DND-41 (cell line): ENCODE measurements around the gene CYBA.

Experiments used
- ATAC-seq: fragments of 200-7000 bp; cut with Tn5 transposase; 3 replicates; pipeline ENCODE4 v1.9.1; 2021; ENCODE audit warnings: low read depth; ENCODE audit not compliant: insufficient read depth
- DNase-seq: peaks from one replicate; pipeline ENCODE4 v3.0.0-alpha.2; 2020
- H2AFZ ChIP-seq: 2 replicates; pipeline ENCODE4 v1.6.0; 2012; ENCODE audit warnings: low read depth, low read length
- H3K27ac ChIP-seq: 2 replicates; pipeline ENCODE4 v1.5.1; 2012; ENCODE audit warnings: low read length, inconsistent platforms
- H3K27me3 ChIP-seq: fragments of 200-600 bp; sonication (generic); 2 replicates; pipeline ENCODE4 v1.6.0; 2012; ENCODE audit warnings: low read length, mild to moderate bottlenecking, inconsistent platforms; ENCODE audit not compliant: insufficient read depth, poor library complexity
- H3K36me3 ChIP-seq: 2 replicates; pipeline ENCODE4 v1.5.1; 2012; ENCODE audit warnings: low read length, inconsistent platforms; ENCODE audit not compliant: insufficient read depth
- H3K4me1 ChIP-seq: 2 replicates; pipeline ENCODE4 v1.5.1; 2012; ENCODE audit warnings: mild to moderate bottlenecking, low read length; ENCODE audit not compliant: insufficient read depth
- H3K4me2 ChIP-seq: 2 replicates; pipeline ENCODE4 v1.6.0; 2012; ENCODE audit warnings: mild to moderate bottlenecking, moderate library complexity, low read length, inconsistent platforms; ENCODE audit not compliant: insufficient read depth
- H3K4me3 ChIP-seq, 2 experiments: fragments of 200-600 bp in 1 of 2; shearing (Covaris generic) in 1 of 2; 2 replicates each; pipeline ENCODE4 v1.5.1; 2012 to 2016; ENCODE audit warnings: inconsistent platforms in 2 of 2, low read length in 2 of 2, mild to moderate bottlenecking in 2 of 2, low read depth in 1 of 2, moderate library complexity in 1 of 2
- H3K79me2 ChIP-seq: 2 replicates; pipeline ENCODE4 v1.6.0; 2012; ENCODE audit warnings: low read length, inconsistent platforms; ENCODE audit not compliant: insufficient read depth
- H3K9ac ChIP-seq: 2 replicates; pipeline ENCODE4 v1.6.0; 2012; ENCODE audit warnings: low read depth, mild to moderate bottlenecking, inconsistent platforms, low read length, moderate library complexity
- H3K9me3 ChIP-seq: 2 replicates; pipeline ENCODE4 v1.5.1; 2012; ENCODE audit warnings: low read length, moderate library complexity, mild to moderate bottlenecking, inconsistent platforms; ENCODE audit not compliant: insufficient read depth, severe bottlenecking
- H4K20me1 ChIP-seq: 2 replicates; pipeline ENCODE4 v1.6.0; 2012; ENCODE audit warnings: low read length; ENCODE audit not compliant: insufficient read depth
- CTCF ChIP-seq: IDR thresholded peaks from 2 replicates; pipeline ENCODE4 v1.5.1; 2012; ENCODE audit warnings: borderline replicate concordance, low read length, moderate library complexity, mild to moderate bottlenecking; ENCODE audit not compliant: poor library complexity, severe bottlenecking; ENCODE audit errors: extremely low read depth
- EZH2 ChIP-seq: IDR thresholded peaks from 3 replicates; pipeline ENCODE4 v1.6.1; 2012; ENCODE audit warnings: borderline replicate concordance, low read depth, mild to moderate bottlenecking, moderate library complexity, low read length, inconsistent platforms; ENCODE audit not compliant: severe bottlenecking

CYBA gene

GRCh38 chr16:88624977-88625576, 25.8 kb downstream of the CYBA start:
- Histone ChIP-seq H3K4me1 (no peaks in the 10 kb centered on the region), H3K36me3 (peaks cover 86% of the 10 kb centered on the region), H3K27ac (no peak overlapping the region), H3K4me3 (no peak overlapping the region), H4K20me1 (peaks cover 33% of the 10 kb centered on the region), H3K27me3 (no peaks in the 10 kb centered on the region), H3K4me2 (no peak overlapping the region), H3K79me2 (no peaks in the 10 kb centered on the region; the same call in 1 of the 2 replicates), H3K9me3 (no peaks in the 10 kb centered on the region), H3K9ac (no peak overlapping the region), H2AFZ (no peak overlapping the region)
- TF ChIP-seq CTCF (no peak), EZH2 (no peak)
- ATAC-seq = no peak
- DNase-seq = no peak

- Histone ChIP-seq H3K4me2 (no peak overlapping the region), H4K20me1 (peaks cover 39% of the 10 kb centered on the region), H3K27ac (no peak overlapping the region), H3K79me2 (peaks cover 6% of the 10 kb centered on the region; the same call in 1 of the 2 replicates), H3K9ac (no peak overlapping the region), H3K4me3 (no peak overlapping the region), H3K27me3 (no peaks in the 10 kb centered on the region), H2AFZ (no peak overlapping the region), H3K36me3 (peaks cover 86% of the 10 kb centered on the region), H3K9me3 (no peaks in the 10 kb centered on the region), H3K4me1 (no peaks in the 10 kb centered on the region)
- ATAC-seq (no peak), DNase-seq (no peak)
- TF ChIP-seq CTCF (no peak), EZH2 (no peak)
Observed at GRCh38 chr16:88624481-88624880, 26.4 kb downstream of the CYBA start.

GRCh38 chr16:88623858-88624257, 27.0 kb downstream of the CYBA start:
- Histone ChIP-seq H3K4me3 (no peak overlapping the region), H3K27me3 (no peaks in the 10 kb centered on the region), H2AFZ (no peak overlapping the region), H3K27ac (no peak overlapping the region), H4K20me1 (peaks cover 44% of the 10 kb centered on the region), H3K4me1 (no peaks in the 10 kb centered on the region), H3K79me2 (peaks cover 12% of the 10 kb centered on the region), H3K9me3 (no peaks in the 10 kb centered on the region), H3K4me2 (no peak overlapping the region), H3K9ac (no peak overlapping the region), H3K36me3 (peaks cover 89% of the 10 kb centered on the region)
- DNase-seq (no peak), ATAC-seq (no peak)
- TF ChIP-seq CTCF (no peak), EZH2 (no peak)
